HepG2 (cell line): ENCODE data around the gene PLD1. TPM values are rescaled to one million over a fixed set of nuclear protein-coding genes. Genes with fewer than 3 reads are reported as not detected.

ENCODE experiments used
- ATAC-seq: fragments of 200-7000 bp; cut with Tn5 transposase; 3 replicates; pipeline ENCODE4 v1.9.1; 2020; ENCODE audit warnings: mild to moderate bottlenecking, moderate library complexity
- BruUV-seq: library from RNA; stranded (reverse); fragments of 400-500 nt; replicated peaks from 2 replicates; lab custom pipeline; 2021; lab: Mats Ljungman, UMichigan
- CTCF ChIA-PET: fragments of 300-600 bp; formaldehyde crosslinking; extraction: SDS; loops from one replicate; lab custom pipeline; 2021; ENCODE audit warnings: low total read pairs, inconsistent platforms, low intra/inter-chr PET ratio; lab: Yijun Ruan, JAX
- POLR2A ChIA-PET: fragments of 350-600 bp; sonication (Branson Sonifier 250); formaldehyde crosslinking; loops from one replicate; lab custom pipeline; 2020; ENCODE audit warnings: antibody characterized with exemption, inconsistent platforms; lab: Yijun Ruan, JAX
- DNase-seq: peaks from one replicate; pipeline ENCODE4 v3.0.0-alpha.2; 2015; ENCODE audit warnings: low spot score
- FAIRE-seq: peaks from 3 replicates; lab custom pipeline; 2011; peaks lifted over from hg19 to GRCh38; lab: Jason Lieb, UNC
- H2AFZ ChIP-seq: one replicate; pipeline ENCODE4 v1.6.1; 2011; ENCODE audit warnings: low read length, inconsistent platforms
- H3K27ac ChIP-seq: fragments of 300-600 bp; 3 replicates; pipeline ENCODE4 v1.8.0; 2011; ENCODE audit warnings: mixed run types, mild to moderate bottlenecking, mixed read lengths, low read length, inconsistent platforms; ENCODE audit not compliant: insufficient read depth; ENCODE audit errors: extremely low read length
- H3K27me3 ChIP-seq, 2 experiments: fragments of 200-600 bp in 1 of 2; 2 replicates in 1 of 2; 3 replicates in 1 of 2; pipeline versions ENCODE4 v1.6.0 to v1.8.0; 2011; ENCODE audit warnings: low read length in 2 of 2, mild to moderate bottlenecking in 2 of 2, moderate library complexity in 2 of 2, inconsistent platforms in 1 of 2; ENCODE audit not compliant: insufficient read depth in 2 of 2, control insufficient read depth in 1 of 2
- H3K36me3 ChIP-seq, 2 experiments: fragments of 200-600 bp in 1 of 2; replicated peaks in 1 of 2; 2 replicates in 1 of 2; 3 replicates in 1 of 2; pipeline versions ENCODE4 v1.5.1 to v1.8.0; 2011; ENCODE audit warnings: low read length in 2 of 2, inconsistent platforms in 1 of 2; ENCODE audit not compliant: insufficient read depth in 2 of 2, control insufficient read depth in 1 of 2
- H3K4me1 ChIP-seq: 2 replicates; pipeline ENCODE4 v1.5.1; 2012; ENCODE audit warnings: low read length, inconsistent platforms; ENCODE audit not compliant: insufficient read depth
- H3K4me2 ChIP-seq: 2 replicates; pipeline ENCODE4 v1.6.0; 2011; ENCODE audit warnings: low read depth, low read length, inconsistent platforms
- H3K4me3 ChIP-seq, 3 experiments: fragments of 200-600 bp in 1 of 3; sonication (generic), shearing (Covaris generic) in 1 of 3; replicated peaks in 1 of 3; 2 replicates each; pipeline ENCODE4 v1.5.1; 2011 to 2016; ENCODE audit warnings: low read length in 3 of 3, inconsistent platforms in 2 of 3, low read depth in 2 of 3, mild to moderate bottlenecking in 2 of 3, control low read depth in 1 of 3, mixed read lengths in 1 of 3; ENCODE audit not compliant: insufficient read depth in 1 of 3
- H3K79me2 ChIP-seq: one replicate; pipeline ENCODE4 v1.6.1; 2011; ENCODE audit warnings: low read length, inconsistent platforms; ENCODE audit not compliant: insufficient read depth
- H3K9ac ChIP-seq: 2 replicates; pipeline ENCODE4 v1.6.0; 2011; ENCODE audit warnings: mild to moderate bottlenecking, low read depth, low read length, inconsistent platforms; ENCODE audit not compliant: insufficient read depth
- H3K9me3 ChIP-seq: 2 replicates; pipeline ENCODE4 v1.5.1; 2012; ENCODE audit warnings: mild to moderate bottlenecking, low read length
- H4K20me1 ChIP-seq: 2 replicates; pipeline ENCODE4 v1.6.0; 2011; ENCODE audit warnings: inconsistent platforms, mild to moderate bottlenecking, low read length, moderate library complexity; ENCODE audit not compliant: insufficient read depth
- GLI4 ChIP-seq: sonication (generic); formaldehyde crosslinking; IDR thresholded peaks from 2 replicates; pipeline ENCODE4 v1.5.1; 2020; ENCODE audit warnings: missing genetic modification reagents, mild to moderate bottlenecking, moderate library complexity, borderline replicate concordance
- GZF1 ChIP-seq: sonication (generic); formaldehyde crosslinking; IDR thresholded peaks from 2 replicates; pipeline ENCODE4 v1.5.1; 2020; ENCODE audit warnings: mild to moderate bottlenecking, missing genetic modification reagents
- JDP2 ChIP-seq: sonication (generic); formaldehyde crosslinking; IDR thresholded peaks from 2 replicates; pipeline ENCODE4 v1.8.1; 2022; ENCODE audit warnings: missing genetic modification reagents, borderline replicate concordance
- KLF12 ChIP-seq: sonication (generic); formaldehyde crosslinking; IDR thresholded peaks from 2 replicates; pipeline ENCODE4 v1.4.0; 2020; ENCODE audit warnings: missing genetic modification reagents, borderline replicate concordance
- KLF16 ChIP-seq, 2 experiments: sonication (generic) in 1 of 2; formaldehyde crosslinking in 1 of 2; IDR thresholded peaks; 2 replicates each; pipeline versions ENCODE4 v1.6.1 to v1.8.0; 2016 to 2023; ENCODE audit warnings: missing genetic modification reagents in 2 of 2, missing compliant biosample characterization in 1 of 2
- MBD4 ChIP-seq: IDR thresholded peaks from 2 replicates; pipeline ENCODE4 v1.6.1; 2012; ENCODE audit warnings: low read length, inconsistent platforms, borderline replicate concordance
- PAF1 ChIP-seq: IDR thresholded peaks from 2 replicates; pipeline ENCODE4 v1.6.1; 2016; ENCODE audit warnings: missing genetic modification reagents, missing compliant biosample characterization
- TFAP4 ChIP-seq: sonication (generic); IDR thresholded peaks from 2 replicates; pipeline ENCODE4 v1.6.1; 2016; ENCODE audit warnings: low read depth, borderline replicate concordance
- ZBTB1 ChIP-seq: sonication (generic); formaldehyde crosslinking; IDR thresholded peaks from 2 replicates; pipeline ENCODE4 v1.4.0; 2020; ENCODE audit warnings: missing genetic modification reagents, borderline replicate concordance
- ZBTB20 ChIP-seq: sonication (generic); formaldehyde crosslinking; IDR thresholded peaks from 2 replicates; pipeline ENCODE4 v1.8.1; 2023; ENCODE audit warnings: missing genetic modification reagents, low read depth, mild to moderate bottlenecking, borderline replicate concordance
- ZNF451 ChIP-seq: sonication (generic); formaldehyde crosslinking; IDR thresholded peaks from 2 replicates; pipeline ENCODE4 v1.5.0; 2020; ENCODE audit warnings: mild to moderate bottlenecking, missing genetic modification reagents
- WGBS: methylation state at CpG from one replicate; pipeline ENCODE4 v1.1.6; 2017; ENCODE audit warnings: low lambda C conversion rate; 5-methylcytosine and 5-hydroxymethylcytosine counted together
- in situ Hi-C: cut with HindIII; loops from 2 replicates; pipeline ENCODE4 v1.10.0; 2017; ENCODE audit warnings: low pct_unique_long_range_greater_than_20kb; ENCODE audit not compliant: extremely low pct_ligation_motif_present
- intact Hi-C: fragments of 100-400 bp; cut with micrococcal nuclease; formaldehyde crosslinking; loops from one replicate; pipeline ENCODE4 v1.10.0; 2022; ENCODE audit not compliant: unreplicated experiment
- polyA plus RNA-seq, 8 experiments: library from polyadenylated mRNA; depleted of rRNA in 3 of 8; stranded (reverse) in 7 of 8; unstranded in 1 of 8; fragments of >200 nt; fragmentation: Illumina TruSeq in 4 of 8; extraction: Trizol in 4 of 8; gene quantifications; 2 replicates each; pipeline versions ENCODE4 v1.2.1 to v1.2.3, GENCODE V29; 2011 to 2016; ENCODE audit warnings: low read depth in 4 of 8, missing spikeins in 1 of 8, mixed read lengths in 1 of 8; ENCODE audit not compliant: insufficient read depth in 1 of 8
- total RNA-seq, 5 experiments: library from RNA; depleted of rRNA; stranded (reverse); fragments of >200 nt; fragmentation: Illumina TruSeq; extraction: Trizol; gene quantifications; 2 replicates each; pipeline ENCODE4 v1.2.3, GENCODE V29; 2016; ENCODE audit warnings: low read depth in 1 of 5
- TF ChIP-seq, protein P1 (sequence below): sonication (generic); formaldehyde crosslinking; IDR thresholded peaks from 2 replicates; pipeline ENCODE4 v1.5.0; 2020; ENCODE audit warnings: missing genetic modification reagents
- TF ChIP-seq, protein P2 (sequence below): sonication (generic); formaldehyde crosslinking; IDR thresholded peaks from 2 replicates; pipeline ENCODE4 v1.8.1; 2023; ENCODE audit warnings: mild to moderate bottlenecking, missing genetic modification reagents, borderline replicate concordance
- TF ChIP-seq, protein P3 (sequence below): IDR thresholded peaks from 2 replicates; pipeline ENCODE4 v1.6.1; 2016; ENCODE audit warnings: low read depth, missing genetic modification reagents, missing compliant biosample characterization
- TF ChIP-seq, protein P4 (sequence below): IDR thresholded peaks from 2 replicates; pipeline ENCODE4 v1.6.1; 2016; ENCODE audit warnings: low read depth

The PLD1 gene
- total and polyA plus RNA-seq, 2 of the 13 experiments (the other 11 are each of a cell fraction or from before 2014, with no cell fraction given): 27.1 to 59.4 TPM

DNA sequence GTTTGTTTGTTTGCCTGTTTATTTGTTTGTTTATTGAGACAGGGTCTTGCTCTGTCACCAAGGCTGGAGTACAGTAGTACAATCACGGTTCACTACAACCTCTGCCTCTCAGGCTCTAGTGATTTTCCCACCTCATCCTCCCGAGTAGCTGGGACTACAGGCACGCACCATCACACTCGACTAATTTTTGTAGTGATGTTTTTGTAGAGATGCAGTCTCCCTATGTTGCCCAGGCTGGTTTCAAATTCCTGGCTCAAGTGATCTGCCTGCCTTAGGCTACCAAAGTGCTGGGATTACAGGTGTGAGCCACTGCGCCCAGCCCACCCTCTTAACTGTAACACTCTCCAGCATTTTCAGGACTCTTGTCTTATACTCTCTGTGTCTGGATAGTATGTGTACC, 26.7 kb downstream of the PLD1 start:
- CTCF ChIA-PET: no interaction called here
- H4K20me1 ChIP-seq: peaks cover 35% of the 10 kb centered on the region
- FAIRE-seq: no peak
- TF ChIP-seq ZBTB20 (CRISPR knock-in tag): no peak
- TF ChIP-seq, protein P1, sequence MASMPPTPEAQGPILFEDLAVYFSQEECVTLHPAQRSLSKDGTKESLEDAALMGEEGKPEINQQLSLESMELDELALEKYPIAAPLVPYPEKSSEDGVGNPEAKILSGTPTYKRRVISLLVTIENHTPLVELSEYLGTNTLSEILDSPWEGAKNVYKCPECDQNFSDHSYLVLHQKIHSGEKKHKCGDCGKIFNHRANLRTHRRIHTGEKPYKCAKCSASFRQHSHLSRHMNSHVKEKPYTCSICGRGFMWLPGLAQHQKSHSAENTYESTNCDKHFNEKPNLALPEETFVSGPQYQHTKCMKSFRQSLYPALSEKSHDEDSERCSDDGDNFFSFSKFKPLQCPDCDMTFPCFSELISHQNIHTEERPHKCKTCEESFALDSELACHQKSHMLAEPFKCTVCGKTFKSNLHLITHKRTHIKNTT (CRISPR knock-in tag): no peak
- TF ChIP-seq PAF1 (CRISPR knock-in tag): no peak
- TF ChIP-seq MBD4: no peak
- no peak for TF ChIP-seq GLI4 (CRISPR knock-in tag)
- TF ChIP-seq GZF1: no peak
- no peak for TF ChIP-seq KLF16 (CRISPR knock-in tag; IDR thresholded peaks at IDR 0.05)
- no peak for TF ChIP-seq TFAP4
- no peak for TF ChIP-seq ZBTB1 (CRISPR knock-in tag)
- no peak for TF ChIP-seq KLF12 (CRISPR knock-in tag)
- TF ChIP-seq JDP2: no peak
- TF ChIP-seq, protein P2, sequence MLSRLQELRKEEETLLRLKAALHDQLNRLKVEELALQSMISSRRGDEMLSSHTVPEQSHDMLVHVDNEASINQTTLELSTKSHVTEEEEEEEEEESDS (CRISPR knock-in tag): no peak
- TF ChIP-seq ZNF451 (CRISPR knock-in tag): no peak
- TF ChIP-seq, protein P3, sequence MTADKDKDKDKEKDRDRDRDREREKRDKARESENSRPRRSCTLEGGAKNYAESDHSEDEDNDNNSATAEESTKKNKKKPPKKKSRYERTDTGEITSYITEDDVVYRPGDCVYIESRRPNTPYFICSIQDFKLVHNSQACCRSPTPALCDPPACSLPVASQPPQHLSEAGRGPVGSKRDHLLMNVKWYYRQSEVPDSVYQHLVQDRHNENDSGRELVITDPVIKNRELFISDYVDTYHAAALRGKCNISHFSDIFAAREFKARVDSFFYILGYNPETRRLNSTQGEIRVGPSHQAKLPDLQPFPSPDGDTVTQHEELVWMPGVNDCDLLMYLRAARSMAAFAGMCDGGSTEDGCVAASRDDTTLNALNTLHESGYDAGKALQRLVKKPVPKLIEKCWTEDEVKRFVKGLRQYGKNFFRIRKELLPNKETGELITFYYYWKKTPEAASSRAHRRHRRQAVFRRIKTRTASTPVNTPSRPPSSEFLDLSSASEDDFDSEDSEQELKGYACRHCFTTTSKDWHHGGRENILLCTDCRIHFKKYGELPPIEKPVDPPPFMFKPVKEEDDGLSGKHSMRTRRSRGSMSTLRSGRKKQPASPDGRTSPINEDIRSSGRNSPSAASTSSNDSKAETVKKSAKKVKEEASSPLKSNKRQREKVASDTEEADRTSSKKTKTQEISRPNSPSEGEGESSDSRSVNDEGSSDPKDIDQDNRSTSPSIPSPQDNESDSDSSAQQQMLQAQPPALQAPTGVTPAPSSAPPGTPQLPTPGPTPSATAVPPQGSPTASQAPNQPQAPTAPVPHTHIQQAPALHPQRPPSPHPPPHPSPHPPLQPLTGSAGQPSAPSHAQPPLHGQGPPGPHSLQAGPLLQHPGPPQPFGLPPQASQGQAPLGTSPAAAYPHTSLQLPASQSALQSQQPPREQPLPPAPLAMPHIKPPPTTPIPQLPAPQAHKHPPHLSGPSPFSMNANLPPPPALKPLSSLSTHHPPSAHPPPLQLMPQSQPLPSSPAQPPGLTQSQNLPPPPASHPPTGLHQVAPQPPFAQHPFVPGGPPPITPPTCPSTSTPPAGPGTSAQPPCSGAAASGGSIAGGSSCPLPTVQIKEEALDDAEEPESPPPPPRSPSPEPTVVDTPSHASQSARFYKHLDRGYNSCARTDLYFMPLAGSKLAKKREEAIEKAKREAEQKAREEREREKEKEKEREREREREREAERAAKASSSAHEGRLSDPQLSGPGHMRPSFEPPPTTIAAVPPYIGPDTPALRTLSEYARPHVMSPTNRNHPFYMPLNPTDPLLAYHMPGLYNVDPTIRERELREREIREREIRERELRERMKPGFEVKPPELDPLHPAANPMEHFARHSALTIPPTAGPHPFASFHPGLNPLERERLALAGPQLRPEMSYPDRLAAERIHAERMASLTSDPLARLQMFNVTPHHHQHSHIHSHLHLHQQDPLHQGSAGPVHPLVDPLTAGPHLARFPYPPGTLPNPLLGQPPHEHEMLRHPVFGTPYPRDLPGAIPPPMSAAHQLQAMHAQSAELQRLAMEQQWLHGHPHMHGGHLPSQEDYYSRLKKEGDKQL: no peak
- TF ChIP-seq, protein P4, sequence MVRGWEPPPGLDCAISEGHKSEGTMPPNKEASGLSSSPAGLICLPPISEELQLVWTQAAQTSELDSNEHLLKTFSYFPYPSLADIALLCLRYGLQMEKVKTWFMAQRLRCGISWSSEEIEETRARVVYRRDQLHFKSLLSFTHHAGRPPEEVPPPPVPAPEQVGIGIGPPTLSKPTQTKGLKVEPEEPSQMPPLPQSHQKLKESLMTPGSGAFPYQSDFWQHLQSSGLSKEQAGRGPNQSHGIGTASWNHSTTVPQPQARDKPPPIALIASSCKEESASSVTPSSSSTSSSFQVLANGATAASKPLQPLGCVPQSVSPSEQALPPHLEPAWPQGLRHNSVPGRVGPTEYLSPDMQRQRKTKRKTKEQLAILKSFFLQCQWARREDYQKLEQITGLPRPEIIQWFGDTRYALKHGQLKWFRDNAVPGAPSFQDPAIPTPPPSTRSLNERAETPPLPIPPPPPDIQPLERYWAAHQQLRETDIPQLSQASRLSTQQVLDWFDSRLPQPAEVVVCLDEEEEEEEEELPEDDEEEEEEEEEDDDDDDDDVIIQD (CRISPR knock-in tag): no peak

More for the DNA sequence above, 26.7 kb downstream of the PLD1 start:
- DNase-seq (no peak), ATAC-seq (no peak)
- POLR2A ChIA-PET: interaction anchor here (1.6 kb wide), 1 partner anchor 27 kb away, joined by 5 read pairs; the partner anchor contains the start of gene PLD1
- Histone ChIP-seq H3K4me2 (no peak overlapping the region), H3K36me3 (peaks cover 5 to 11% of the 10 kb centered on the region in 2 experiments; a peak in 4 of 5 replicates), H3K9me3 (no peaks in the 10 kb centered on the region), H3K4me3 (no peak overlapping the region), H3K9ac (no peak overlapping the region), H3K4me1 (peaks cover 86% of the 10 kb centered on the region), H3K27me3 (no peaks in the 10 kb centered on the region), H3K27ac (no peak overlapping the region), H3K79me2 (peaks cover 90% of the 10 kb centered on the region), H2AFZ (no peak overlapping the region)
- intact Hi-C loops: no loop called here
- WGBS: 73% methylated on average over 5 of the region's 5 CpGs
- in situ Hi-C loops: no loop called here
- BruUV-seq: no TSS peak
